Stimulated activated CD4-positive, alpha-beta T cell treated with anti-CD3 and anti-CD28 coated beads, Interleukin-4, amount 100 ng/mL, for 48 hours (primary cell): Measurements from ENCODE around the gene IGFL2.
"Not testable (repeated sequence)": the region's sequence is repeated elsewhere in the genome, so short reads cannot be mapped to it uniquely, and the experiment has no call there.

ENCODE experiments used
- DNase-seq, 2 donors: peaks; one replicate each; pipeline ENCODE4 v3.0.0-alpha.2; 2020; ENCODE audit warnings: low read depth in 2 of 2

IGFL2 gene

GRCh38 chr19:46147791-46148288 is at the start of gene IGFL2:
IGFL2 (plus strand) TSS chr19:46148238; CDS start chr19:46148279, 41 bp downstream.
- peak in 1 of 2 donors; percentile 17 for DNase-seq

DNA sequence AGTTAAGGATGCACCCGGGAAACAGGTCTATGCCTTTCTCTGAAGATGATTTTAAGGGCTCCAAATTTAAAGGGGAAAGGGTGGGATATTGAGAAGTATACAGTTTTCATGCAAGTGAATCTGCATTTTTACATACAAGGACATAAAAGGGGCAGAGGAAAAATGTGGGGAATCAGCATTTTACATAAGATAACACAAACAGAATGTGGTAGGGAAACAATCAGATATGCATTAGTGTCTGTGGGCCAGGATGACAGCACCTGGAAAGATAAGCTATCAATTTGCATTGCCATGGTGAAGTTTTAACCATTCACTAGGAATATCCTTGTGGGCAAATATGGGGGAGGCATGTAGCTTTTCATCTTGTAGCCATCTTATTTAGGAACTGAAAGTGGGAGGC is 47.7 kb upstream of the IGFL2 start:
- DNase-seq = no peak

DNA sequence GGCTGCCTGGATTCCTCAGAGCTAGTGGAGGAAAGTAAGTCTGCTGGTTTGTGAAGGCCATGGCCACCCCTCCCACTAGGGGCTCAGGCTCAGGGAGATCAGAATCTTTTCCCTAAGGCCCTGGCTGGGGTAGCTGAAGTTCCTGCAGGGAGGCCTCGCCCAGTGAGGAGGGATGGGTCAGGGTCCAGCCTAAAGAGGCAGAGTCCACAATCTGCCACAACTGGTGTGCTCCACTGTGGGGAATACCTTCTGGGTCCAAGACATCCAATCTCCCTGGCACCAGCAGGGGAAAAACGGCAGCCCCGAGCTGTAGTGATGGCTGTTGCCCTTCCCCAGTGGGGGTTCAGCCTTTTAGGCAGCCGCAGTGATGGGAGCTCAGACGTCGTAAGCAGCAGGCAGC is 46.7 kb upstream of the IGFL2 start:
- no peak for DNase-seq

DNA sequence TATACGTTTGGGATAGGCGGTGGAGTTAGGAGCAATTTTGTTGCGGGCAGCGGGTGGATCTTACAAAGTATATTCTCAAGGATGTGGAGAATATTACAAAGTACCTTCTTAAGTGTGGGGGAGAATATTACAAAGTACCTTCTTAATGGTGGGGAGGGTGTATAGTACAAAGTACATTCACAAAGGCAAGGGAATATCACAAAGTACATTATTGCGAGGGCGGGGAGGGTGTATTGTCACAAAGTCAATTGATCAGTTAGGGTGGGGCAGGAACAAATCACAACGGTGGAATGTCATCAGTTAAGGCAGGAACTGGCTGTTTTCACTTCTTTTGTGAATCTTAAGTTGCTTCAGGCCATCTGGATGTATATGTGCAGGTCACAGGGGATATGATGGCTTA is 45.7 kb upstream of the IGFL2 start:
- not testable (repeated sequence) for DNase-seq

GRCh38 chr19:46107371-46107770 is 40.7 kb upstream of the IGFL2 start:
- no peak for DNase-seq

- no peak for DNase-seq
These were observed 38.2 kb upstream of the IGFL2 start for GRCh38 chr19:46109876-46110275.

DNA sequence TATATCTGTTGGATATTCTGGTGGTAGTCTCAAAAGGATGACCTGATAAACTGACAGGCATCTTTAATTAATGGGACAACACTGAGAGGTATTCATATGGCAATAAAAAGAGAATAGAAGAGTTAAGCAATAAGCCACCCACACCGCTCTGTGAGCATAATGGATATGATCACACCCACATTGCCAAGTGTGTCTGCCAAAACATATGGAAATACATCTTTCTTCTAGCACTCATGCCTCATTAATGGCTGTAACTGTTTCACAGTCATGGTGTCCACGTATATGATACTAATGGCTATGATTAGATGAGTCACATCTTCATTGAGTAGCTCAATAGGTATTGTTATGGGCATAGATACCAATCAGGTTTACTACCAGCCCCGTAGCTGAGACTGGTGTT is 36.7 kb upstream of the IGFL2 start:
- no peak for DNase-seq

DNA sequence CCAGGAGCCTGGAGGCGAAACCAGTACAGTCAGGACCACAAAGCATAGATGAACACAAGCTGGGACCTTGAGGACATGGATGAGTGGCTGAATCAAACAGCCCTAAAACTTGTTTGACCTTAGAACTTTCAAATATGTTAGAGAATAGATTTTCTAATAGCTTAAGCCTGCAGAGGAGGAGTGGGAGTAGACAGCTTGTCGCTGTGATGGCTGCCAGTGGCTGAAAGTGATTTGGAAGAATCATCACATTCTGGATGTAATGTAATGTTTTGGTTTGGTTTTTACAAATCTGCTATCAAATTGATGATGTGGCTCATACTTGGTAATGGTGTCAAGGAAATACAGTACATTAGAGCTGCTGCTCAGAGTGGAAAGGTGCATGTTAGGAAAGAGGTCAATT is 35.5 kb upstream of the IGFL2 start:
- DNase-seq = no peak

DNA sequence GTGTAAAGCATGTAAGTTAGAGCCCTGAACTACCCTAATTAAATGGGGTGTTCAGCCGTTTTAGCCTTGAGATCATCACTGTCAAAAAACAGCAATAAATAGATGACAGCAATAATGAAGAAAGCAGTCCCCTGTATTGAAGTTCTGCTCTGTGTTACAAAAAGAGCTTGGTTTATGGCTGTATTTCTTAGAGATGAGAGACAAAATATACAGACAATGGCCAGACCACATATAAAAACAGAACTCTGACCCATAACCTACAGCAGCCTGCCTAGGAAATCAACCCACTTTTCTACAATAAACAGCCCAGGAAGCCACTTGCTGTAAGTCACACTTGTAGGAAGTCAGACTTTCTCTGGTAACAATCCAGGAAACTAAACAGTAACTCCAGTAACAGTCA is 34.3 kb upstream of the IGFL2 start:
- DNase-seq = no peak

- DNase-seq = peak; percentile 32 to 65
These were observed 32.5 kb upstream of the IGFL2 start for GRCh38 chr19:46115396-46116106.

- DNase-seq = no peak
These were observed 31.9 kb upstream of the IGFL2 start for GRCh38 chr19:46116121-46116520.

DNA sequence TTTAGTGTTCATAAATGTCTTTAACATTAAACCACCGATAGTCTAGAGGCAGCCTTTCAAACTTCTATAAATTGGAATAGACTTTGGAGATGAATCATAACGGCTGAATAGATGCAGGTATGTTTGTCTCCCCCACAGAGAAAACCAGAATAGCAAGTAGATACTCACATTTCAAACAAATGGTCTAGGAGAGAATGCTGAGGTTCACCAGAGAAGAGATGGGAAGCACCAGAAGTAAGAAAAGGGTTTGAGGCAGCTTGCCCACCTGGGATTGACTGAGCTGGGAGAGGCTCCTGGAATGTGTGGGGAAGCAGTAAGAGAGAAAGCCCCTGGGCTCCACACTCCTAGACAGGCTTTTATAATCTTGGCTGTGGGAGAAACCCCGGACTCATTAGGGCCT is 29.9 kb upstream of the IGFL2 start:
- no peak for DNase-seq

- DNase-seq = no peak
These were observed 23.4 kb upstream of the IGFL2 start, which contains the start of gene IGFL3 for GRCh38 chr19:46124638-46125115. IGFL3 (minus strand) TSS chr19:46124688; CDS start chr19:46124649, 39 bp downstream.

- DNase-seq = no peak
These were observed 22.6 kb upstream of the IGFL2 start for GRCh38 chr19:46125447-46125846.

DNA sequence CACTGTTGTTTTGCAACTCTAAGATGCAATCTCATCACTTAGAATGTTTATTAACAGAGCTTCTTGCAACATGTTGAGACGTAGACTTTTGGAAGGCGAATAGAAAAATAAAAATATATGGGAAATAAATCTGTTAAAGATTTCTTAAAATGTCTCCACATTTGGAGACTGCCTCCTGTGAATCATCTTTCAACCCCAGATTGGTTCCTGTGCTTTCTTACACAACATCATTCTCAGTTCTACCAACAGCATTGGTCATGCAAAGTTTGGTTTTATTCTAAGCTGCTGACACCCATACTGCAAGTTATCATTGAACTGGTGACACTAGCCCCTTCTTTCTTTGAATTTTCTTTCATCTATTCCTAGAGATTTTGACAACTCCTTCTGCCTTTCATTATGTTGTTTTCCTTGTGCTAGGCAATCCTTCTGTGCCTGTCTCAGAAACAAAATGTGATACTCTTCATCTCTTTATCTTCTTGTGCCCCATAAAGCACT is 21.9 kb upstream of the IGFL2 start:
- no peak for DNase-seq

GRCh38 chr19:46131485-46132143 is 16.4 kb upstream of the IGFL2 start:
- DNase-seq = no peak

DNA sequence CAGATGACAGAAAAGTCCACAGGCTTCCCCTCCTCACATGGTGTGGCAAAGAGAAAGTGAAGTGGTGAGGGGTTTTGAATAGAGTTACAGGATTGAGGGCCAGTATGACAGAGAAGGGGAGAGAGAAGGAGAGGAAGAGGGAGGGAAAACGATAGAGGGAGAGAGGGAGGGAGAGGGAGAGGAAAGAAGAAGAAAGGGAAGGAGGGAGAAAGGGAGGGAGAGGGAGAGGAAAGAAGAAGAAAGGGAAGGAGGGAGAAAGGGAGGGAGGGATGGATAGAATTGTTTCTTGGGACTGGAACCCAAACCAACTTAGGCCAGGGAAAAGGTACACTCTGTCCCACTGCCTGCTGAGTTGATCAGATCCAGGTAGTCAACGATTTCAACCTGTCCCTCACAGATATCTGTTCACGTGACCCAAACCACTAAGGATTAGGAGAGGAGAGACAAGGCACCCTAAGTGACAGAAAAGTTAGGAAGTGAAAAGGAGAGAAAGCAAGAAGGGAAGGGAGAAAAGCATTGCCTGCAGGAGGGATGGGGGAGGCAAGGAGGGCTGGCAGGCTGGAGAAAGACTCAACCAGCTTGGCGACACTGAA is 15.4 kb upstream of the IGFL2 start:
- no peak for DNase-seq

- DNase-seq = no peak
These were observed 14.9 kb upstream of the IGFL2 start for GRCh38 chr19:46133101-46133627.

- no peak for DNase-seq
These were observed 14.2 kb upstream of the IGFL2 start for GRCh38 chr19:46133777-46134241.

DNA sequence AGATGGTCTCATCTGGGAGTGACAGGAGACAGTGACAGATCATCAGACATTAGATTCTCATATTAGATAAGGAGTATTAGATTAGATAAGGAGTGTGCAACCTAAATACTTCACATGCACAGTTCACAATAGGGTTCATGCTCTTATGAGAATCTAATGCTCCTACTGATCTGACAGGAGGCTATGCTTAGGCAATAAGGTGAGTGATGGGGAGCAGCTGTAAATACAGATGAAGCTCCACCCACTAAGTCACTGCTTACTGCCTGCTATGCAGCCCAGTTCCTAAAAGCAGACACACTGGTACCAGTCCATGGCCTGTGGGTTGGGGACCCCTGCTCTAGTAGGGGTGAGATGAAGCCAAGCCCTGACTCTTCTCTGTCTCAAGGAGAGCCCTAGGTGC is 13.5 kb upstream of the IGFL2 start:
- DNase-seq = no peak

GRCh38 chr19:46137915-46138473 is 10.0 kb upstream of the IGFL2 start:
- DNase-seq = no peak

DNA sequence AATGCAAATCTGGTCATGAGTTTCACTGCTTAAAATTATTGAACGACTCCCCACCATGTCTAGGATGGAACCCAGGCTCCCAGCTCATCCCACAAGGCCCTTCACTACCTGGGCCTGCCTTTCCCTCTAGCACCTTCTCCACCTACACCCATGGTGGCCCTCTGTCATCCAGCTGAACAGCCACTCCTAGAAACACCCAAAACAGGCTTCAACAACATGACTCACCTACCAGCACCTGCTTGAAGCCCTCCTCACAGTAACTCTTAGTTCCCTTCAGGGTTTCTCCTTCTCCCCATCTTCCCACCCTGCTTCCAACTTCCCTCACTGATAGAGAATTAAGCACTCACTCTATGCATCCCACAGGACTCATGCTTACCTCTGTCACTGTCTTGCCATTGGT is 6.6 kb upstream of the IGFL2 start:
- DNase-seq = no peak
